HG03135 (cell line): ENCODE measurements around the gene RFX3.
A peak's percentile ranks its signal among the peaks of the same experiment; 100 is the strongest.

ENCODE experiments used
- ATAC-seq: cut with Tn5 transposase; IDR thresholded peaks from one replicate; pipeline ENCODE4 v1.9.1; 2021; ENCODE audit warnings: mild to moderate bottlenecking, moderate library complexity; ENCODE audit not compliant: unreplicated experiment

RFX3 gene

DNA sequence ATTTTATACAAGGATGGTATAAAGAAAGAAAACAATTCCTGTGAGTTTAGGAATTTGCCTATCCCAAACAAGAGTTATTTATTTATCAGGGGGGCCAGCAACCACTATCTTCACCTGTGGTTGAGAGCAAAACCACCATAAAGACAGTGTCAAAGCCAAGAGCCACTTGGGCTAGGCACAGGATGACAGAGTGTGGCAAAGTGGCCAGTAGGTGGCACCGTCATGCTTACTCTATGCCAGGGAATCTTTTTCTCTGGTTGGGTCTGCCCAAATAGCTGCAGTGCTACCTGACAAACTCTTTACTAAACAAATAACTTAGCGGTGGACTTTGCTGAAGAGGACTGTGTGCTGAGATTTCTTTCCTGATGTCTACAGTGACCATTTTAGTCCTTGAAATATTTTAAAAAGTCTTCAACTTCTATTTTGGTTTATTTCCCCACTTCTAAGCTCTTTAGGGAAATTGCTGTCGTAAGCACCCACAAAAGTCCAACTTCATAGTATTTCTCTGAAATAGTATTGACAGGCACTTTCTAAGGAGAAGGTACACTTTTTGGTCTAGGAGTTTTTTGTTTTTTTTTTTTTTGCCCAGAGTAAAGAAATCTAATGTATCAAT lies 285.0 kb downstream of the RFX3 start:
- peak; percentile 86 for ATAC-seq

DNA sequence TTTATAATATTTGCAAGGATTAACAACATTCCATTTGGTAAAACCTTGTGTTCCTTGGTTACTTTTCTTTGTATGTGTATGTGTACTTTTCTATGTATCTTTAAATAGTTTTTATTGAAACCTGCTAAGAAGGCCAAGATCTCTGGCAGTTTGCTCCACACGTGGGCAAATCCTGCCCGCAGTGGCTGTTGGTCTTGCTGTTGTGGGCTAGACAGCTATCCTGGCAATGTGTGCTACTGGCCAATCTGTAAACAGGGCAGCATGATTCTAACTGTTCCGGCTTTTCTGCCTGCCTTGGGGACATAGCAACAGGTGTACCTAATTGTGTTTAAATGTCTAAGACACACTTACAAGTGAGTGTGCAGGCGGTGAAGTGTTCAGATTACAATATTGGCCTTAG lies 286.6 kb downstream of the RFX3 start:
- no peak for ATAC-seq

DNA sequence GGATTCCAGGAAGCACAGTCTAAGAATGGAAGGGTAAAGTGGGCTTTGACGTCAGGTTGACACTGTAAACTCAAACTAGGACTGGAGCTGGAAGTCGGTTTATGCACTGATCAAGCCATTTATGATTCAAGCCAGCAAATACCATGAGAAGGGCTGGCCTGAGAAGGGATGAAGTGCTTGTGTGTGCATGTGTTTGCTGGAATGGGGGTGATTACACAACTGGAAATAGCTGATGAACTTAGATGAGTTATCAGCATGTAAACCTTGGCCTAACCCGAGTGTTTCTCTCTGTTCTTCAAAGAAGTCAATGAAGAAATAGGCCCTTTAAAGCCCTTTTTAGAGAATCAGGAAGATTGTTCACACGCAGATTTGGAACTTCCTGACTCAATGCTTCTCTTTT lies 287.6 kb downstream of the RFX3 start:
- no peak for ATAC-seq

DNA sequence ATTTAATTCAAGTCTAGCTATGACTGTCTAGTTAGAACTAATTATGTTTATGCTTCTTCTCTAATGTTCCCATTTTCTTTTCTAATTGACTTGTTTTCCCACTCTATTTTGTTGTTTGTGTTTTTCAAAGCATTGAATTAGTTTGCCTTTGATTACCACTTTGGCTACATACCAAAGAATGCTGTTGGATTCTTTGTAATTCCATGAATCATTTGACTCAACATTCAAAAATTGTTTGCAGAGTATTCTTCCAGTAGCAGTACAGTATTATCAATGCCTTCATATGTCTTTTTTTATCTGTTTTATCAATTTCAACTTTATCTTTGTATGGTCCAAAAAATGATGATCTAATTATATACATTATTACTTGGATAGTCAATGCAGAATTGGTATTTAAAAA lies 288.7 kb downstream of the RFX3 start:
- ATAC-seq, result no peak

DNA sequence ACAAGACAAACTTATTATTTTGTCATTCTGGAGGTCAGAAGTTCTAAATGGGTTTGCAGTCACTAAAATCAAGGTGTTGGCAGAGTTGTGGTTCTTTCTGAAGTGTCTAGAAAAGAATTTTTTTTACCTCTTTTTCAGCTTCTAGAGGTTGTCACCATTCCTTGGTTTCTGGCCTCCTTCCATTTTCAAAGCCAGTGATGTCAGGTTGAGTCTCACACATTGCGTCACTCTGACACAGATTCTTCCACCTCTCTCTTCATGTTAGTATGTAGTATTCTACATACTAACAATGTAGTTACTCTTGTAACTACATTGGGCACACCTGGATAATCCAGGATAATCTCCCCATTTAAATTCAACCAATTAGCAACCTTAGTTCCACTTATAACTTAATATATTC lies 290.3 kb downstream of the RFX3 start:
- ATAC-seq, result no peak

DNA sequence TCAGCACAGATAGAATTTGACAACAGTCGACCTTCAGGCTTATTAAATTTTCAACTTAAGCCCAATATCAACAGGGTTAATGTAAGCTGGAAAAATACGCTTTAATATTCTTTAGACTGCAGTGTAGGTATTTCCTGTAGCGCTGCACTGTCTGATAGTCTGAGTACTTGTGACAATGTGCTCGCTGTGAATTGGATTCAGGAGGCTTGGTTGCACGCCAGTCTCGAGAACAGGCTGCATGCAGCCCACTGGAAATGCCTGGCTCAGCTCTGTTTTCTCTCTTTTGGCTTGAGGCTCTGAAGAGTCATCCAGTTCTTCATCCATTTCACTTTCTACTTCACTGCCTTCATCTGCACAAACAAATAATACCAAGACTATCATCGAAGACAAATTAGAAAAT lies 300.9 kb downstream of the RFX3 start:
- no peak for ATAC-seq

DNA sequence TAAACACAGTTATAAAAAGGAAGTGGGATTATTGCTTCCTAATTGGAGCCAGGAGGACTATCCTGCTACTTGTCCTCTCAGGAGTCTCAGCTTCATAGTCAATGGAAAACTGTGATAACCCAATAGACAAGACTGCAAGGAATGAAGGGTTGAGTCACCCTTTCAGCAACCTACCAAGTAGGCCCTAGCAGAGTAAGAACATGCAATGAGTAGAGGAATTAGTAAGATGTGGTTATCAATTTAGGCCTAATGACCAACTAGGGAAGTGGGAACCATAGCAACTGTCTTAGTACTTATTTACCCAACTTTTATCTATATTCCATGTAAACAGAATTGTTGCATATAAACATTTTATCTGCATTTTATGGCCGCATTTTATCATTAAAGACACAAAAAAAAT lies 310.1 kb downstream of the RFX3 start:
- no peak for ATAC-seq

DNA sequence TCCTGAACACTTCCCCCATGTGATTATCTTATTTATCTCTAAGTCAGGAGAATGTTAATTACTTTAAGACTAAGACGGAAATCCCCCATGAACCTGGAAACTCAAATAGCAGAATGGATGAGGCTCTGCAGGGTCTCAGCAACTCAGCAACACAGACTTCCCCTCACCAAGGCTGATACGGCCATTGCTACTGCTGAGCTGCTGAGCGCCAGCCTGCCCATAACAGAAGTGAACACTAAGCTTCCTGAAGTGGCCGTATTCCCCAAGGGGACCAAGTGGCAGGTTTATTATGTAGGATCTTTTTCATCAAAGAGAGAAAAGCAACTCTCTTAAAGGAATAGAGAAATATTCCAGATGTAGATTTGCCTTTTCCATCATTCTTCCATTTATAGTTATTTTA lies 311.1 kb downstream of the RFX3 start:
- no peak for ATAC-seq

DNA sequence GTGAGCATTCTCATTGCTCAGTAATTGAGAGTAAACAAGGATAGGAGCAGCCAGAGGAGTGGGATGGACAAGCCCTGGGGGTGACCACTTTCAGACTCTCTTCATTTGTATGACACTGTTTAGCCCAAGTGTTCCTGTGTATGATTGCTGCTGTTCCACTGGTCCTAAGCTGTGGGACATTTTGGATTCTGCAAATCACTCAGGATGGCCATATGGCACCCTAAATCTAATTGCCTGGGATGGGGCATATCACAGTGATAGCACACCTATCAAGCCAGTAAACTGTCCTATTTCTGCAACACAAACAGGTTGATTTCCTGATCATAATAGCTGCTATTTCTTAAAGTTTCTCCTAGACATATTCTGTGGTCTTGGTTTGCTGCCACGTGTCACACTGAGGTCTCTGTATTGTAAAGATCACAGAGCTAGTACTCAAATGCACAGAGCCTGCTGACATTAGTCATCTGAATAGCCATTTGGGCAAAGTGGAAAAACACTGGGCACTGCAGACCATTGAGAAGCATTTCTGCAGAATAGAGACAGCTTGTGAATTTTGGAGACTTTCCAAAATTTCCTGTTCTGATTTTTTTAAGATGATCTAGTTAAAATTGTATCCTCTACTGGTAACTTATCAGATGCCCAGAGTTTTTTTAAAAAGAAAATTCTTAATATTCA lies 320.2 kb downstream of the RFX3 start:
- no peak for ATAC-seq

DNA sequence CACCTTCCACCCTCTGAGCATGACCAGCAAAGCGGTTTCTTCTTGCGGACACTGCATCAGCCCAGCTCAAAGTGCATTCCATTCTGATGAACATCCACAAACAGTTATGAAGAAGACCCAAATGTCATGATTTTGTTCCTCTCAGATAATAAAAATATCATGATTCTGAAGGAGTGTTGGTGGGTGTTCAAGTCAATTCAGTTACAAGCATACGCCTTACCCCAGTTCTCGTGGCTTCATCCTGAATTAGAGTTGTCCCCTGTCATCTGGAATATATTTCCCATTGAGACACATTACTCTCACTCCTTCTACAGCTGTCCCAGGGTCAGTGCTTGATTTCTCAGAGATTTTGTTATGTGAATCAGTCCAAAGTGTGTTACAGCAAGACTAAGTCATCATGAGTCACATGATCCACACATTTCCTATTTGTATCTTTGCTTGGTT lies 325.4 kb downstream of the RFX3 start:
- ATAC-seq, result no peak

DNA sequence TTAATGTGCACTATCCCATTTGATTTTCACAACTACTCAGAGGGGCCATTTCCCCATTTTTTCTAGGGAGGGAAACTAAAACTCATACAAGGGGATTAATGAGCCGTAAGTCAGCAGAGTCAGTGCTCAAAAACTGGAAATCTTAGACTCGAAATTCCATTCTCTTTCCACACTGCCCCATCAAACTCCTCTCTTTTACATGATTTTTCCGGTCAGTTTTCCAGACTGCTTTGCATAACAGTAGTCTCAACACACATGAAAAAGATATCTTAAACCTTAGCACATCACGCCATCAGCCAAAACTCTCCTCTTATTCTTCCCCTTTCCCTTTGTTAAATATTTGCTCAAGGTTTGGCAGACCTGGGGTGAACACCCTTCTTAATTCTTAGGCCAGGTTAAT lies 332.0 kb downstream of the RFX3 start:
- no peak for ATAC-seq

DNA sequence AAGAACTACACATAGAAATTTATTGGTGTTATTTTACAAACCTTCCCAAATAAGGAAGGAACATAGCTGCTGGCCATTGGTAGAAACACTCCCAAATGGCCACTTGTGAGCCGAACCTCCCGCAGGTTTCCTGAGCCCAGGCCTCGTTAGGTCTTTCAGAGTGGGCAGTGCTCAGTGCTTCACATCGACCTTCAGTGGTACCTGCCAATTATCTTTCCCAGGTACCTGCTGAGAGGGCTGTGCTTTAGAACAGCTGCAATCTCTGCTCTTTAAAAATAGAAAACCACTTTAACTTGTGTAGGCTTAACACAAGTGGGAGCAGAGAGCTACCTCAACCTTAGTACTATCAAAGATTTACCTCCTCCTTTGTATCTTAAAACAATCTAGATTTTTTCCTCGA lies 334.1 kb downstream of the RFX3 start:
- no peak for ATAC-seq

DNA sequence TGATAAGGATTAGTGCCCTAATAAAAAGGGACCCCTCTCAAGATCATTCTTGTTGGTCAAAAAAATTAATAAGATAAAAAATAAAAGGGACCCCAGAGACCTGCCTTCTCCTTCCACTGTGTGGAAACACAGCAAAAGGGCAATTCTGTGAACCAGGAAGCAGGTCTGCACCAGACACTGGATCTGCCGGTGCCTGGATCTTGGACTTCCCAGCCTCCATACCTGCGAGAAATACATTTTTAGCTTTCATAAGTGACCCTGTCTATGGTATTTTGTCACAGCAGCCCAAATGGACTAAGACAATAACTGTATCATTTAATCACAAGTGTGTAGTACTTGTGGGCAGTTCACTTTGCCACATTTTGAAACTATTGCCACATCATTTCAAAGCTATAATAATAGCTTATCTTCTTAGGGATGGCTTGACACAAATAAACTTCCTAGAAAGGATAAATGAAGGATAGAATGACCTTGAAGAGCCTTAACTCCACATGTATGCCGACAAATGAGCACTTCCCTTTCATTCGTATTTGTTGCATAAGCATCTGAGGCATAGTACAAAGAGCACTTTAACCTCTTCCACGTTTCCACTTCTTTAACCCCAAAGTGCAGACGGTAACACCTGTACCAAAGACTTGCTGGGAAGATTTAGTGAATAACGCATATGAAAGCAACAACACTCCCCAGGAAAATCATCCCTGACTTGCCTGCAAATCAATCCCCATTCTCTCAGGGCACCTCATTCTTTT lies 336.5 kb downstream of the RFX3 start:
- no peak for ATAC-seq

DNA sequence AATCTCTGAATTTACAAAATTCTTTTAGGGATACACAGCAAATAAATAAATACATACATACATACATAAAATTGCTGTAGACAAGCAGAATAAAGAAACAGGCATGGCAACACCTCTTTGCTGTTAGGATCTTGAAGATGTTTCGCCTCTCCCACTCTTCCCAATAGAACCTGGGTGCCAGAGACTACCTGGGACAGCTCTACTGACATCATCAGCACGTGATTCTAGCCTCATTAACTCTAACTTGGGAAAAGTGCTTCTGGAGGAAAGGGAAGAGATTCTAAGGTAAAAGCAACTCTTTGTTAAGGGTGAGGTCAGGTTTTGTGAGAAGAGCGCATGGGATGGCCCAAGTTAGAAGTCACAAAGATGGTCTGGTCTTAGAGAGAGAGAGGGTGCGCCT lies 339.1 kb downstream of the RFX3 start:
- no peak for ATAC-seq

DNA sequence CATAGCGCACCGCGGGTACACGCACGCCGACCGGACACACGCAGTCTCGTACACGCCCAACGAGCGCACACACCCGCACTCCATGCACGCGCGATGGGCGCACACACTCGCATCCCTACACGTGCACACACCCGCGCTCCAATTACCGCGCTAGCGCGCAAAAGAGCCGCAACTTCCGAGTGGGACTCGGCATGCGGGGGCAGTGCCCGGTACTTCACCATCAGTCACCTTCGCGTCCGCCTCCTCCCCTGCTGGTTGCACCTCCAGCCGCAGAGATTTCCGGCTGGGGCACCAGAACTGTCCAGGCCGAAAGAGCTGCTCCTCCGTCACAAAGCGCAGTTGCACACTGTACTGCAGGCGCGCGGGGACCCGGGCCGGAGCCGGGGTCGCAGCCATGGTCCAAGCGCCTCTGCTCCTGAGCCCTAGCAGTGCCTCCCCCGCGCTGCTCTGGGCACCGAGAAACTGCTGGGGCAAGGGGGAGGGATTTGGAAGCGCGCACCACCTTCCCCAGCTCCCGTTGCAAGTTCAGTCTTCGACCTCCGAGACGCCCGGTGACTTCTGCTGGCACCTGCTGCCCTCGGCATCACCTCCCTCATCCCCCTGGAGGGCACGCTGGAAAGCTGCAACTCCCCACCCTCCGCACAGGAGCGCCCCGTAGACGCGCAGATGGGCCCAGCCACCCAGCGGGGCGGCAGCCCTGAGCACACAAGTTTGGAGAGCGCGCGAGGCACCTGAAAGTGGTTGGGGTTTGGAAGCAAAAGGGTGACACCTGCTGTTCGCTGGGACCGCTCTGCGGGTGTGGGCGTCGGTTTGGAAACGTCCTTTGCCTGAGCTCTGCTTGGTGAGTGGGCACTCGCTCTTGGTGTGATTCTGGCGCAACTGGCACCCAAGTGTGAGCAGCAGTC lies 344.5 kb downstream of the RFX3 start:
- no peak for ATAC-seq

DNA sequence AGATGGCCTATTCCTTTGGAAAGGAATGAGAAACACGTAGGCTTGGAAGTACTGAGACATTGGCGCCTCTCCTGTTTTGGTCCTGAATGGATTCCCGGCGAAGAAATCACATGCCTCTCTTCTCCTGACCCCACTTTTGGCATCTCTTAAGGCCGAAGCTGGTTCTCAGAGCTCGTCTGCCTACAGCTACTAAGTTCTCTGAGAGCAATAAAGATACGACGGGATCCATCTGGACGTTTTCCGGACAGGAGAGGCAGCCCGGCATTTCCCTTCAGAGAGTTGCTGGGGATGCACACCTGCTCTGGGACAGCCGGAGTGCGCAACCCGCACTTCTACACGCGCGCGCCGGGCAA lies 345.1 kb downstream of the RFX3 start:
- ATAC-seq, result no peak

DNA sequence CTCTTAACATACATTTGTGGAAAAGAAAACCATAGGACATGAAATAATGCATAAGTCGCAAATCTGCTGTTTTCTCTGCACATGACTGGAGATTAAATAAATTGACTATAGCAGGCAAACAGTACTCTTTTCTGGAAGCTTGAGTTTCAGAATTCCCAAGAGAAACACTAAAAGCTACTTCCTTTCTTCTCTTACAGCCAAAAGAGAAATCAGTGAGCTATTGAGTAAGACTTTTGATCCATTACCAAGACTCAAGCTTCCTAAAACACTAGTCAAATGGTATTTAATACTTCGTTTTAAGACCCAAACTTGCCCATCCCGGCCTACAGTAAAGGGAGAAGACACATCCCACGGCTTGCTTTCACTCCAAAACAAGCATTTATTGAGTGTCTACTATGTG lies 346.1 kb downstream of the RFX3 start:
- ATAC-seq, result no peak

DNA sequence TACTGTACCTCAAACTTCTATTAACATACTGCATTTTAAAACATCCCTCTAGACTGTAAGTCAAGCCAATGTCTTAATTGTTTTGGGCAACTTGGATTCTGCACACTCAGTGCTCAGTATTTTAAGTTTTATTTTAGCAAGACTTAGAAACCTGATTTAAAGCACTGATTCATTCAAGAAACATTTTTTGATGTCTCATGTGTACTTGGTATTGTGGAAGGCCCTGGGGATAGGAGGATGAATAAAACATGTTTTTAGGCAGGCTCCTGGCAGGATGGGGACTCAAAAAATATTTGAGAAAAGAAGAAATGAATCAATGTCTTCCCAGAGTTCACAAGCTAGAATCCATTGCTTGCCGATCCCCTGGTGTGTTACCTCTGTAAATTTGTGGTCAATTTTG lies 347.9 kb downstream of the RFX3 start:
- ATAC-seq, result no peak

DNA sequence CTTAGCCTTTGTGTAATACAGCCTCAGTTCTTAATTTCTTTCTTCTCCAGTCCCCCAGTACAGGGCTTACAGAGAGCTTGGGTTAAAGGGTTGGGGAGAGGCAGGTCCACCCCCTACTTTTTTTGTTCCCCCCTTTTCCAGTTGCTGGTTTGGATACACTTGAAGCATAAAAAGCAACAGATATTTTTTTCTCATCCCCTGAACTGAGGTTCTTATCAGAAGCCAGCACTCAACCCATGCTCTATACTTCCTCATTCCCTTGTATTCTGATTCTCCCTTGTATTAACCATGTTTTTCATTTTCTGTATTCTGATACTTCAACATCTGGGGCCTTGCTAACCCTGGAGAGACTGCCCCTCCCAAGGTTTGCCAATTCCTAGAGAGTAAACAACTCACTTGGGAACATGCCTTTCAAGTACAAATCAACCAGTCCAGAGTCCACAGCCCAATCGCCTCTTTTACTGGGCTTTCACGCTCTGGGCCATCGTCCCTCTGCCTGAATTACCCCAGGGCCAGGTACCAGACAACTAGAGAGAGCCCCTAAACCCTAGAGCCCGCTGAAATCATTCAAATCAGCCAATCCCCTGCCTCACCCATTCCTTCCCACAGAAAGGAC lies 348.5 kb downstream of the RFX3 start:
- ATAC-seq, result no peak

DNA sequence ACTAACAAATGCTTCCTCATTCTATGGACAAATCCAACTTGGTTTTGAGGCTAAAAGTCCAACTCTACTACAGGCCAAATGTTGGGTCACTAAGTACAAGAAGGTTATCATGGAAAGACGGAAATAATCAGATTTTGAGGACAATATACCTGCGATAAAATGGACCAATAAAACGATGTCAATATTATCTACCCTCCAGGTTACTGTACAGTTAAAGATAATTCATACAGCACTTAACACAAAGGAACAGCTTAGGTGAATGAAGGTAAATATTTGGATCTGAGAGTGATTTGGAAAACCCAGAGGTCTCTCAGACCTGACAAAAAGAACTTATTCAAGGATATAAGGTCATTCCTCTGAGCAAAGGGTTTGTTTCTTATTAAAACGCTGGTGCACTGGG lies 352.4 kb downstream of the RFX3 start:
- ATAC-seq, result no peak

DNA sequence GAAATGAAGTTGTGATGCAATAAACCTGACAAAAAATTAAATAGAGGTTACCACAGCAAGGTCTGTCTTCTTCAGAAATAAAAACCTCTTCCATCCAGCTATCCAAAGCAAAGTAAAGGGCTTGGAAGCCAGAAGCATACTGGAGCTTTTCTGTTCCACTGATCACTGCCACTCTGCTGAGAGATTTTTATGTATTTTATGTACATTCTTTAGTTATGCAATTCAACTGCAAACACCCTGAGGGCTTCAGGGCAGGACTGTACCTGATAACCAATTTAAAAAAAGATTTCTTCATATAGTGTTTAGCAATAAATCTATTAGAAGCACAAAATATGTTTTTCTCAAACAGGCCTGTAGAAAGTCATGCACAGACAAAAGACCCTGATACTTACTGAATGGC lies 355.0 kb downstream of the RFX3 start:
- no peak for ATAC-seq
